ENCODE data around the gene CDT1.

Gene CDT1

GRCh38 chr16:88806491-88807111, 3.0 kb downstream of the CDT1 start:
- no peak for DNase-seq

DNA sequence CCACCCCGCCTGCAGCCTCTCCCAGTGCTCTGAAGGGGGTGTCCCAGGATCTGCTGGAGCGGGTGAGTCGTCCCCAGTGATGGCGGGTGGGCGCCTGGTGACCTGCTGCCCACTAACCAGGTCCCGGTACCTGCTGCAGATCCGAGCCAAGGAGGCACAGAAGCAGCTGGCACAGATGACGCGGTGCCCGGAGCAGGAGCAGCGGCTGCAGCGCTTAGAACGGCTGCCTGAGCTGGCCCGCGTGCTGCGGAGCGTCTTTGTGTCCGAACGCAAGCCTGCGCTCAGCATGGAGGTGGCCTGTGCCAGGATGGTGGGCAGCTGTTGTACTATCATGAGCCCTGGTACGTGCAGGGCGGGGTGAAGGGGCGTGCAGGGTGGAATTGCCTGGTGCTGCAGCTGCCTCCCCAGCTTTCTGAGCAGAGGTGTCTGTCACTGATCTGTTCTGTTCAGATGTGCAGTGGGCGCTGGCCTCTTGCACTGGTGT, 3.6 kb downstream of the CDT1 start:
- DNase-seq = no peak

DNA sequence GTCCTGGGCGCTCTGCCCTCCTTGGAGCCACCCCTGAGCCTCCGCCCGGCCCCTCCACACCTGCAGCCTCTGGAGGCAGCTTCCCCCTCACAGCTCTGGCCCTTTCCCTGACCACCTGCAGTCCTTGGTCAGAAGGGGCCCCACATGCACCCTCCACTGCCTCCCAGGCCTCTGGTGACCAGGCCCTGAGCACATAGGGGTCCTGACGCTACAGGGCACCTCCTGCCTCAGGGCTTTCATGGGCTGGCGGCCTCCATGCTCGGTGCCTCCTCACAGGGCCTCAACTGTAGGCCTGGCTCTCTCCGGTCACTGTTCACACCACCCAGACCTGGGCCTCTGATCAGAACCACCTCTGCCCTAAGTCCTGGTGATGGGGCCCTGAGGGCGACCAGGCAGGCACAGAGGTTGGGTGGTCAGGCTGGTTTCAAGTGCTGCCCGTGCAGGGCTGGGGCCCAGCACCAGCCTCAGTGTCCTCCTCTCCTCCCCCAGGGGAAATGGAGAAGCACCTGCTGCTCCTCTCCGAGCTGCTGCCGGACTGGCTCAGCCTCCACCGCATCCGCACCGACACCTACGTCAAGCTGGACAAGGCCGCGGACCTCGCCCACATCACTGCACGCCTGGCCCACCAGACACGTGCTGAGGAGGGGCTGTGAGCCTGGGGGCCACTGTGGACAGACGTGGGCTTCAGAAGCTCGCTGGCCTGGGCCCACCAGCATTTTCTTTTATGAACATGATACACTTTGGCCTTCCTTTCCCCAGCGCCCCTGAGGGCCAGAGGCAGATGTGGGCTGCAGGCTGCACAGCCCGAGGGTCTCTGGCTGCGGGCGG, 4.3 kb downstream of the CDT1 start:
- DNase-seq = no peak

DNA sequence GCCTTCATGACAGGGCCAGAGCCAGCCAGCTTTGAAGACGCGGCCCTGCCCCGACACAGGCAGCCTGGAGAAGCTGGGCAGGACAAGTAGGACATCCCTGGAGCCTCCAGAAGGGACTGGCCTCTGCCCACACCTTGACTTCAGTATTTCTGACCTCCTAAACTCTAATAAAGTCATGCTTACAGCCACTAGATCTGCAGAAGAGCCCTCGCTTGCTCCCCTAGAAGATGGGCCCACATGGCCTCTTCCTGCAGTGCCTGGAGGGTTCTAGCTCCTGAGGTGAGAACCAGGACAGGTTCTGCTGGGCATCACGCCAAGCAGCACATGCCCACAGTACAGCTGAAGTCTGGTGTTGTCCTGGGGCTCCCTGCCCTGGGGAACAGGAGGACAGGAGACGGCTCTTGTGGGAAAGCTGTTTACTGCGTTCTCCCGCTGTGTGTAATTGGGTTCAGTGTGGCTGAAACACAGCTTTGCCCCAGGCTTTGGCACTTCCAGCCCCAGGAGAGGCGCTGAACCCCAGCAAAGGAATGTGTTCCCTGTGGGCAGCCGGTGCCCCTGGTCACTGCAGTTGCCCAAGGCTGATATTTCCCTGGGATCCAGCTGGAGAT, 5.6 kb downstream of the CDT1 start:
- no peak for DNase-seq

DNA sequence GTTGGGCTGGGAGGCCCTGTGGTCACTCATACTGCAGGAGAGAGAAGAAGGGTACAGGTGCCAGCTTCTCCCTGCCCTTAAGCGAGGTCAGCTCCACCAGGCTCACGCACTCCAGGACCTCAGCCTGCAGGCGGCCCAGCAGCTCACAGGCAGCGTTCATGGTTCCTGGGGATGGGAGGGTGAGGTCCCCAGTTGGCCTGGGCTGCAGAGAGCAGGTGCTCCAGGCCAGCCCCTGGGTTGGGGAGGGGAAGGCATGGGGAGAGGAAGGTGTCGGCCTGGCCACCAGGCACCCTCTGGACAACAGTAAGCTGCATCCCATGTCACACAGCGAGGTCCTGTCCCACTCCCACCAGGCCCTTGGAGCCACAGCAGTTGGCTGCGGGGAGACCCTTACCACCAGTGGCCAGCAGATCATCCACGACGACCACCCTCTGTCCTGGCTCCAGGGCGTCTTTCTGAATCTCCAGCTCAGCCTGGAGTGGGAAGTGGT, 6.1 kb downstream of the CDT1 start:
- DNase-seq = no peak

- DNase-seq = no peak
These were observed 6.8 kb downstream of the CDT1 start for GRCh38 chr16:88810166-88810911.

GRCh38 chr16:88810912-88811768, 7.6 kb downstream of the CDT1 start:
- DNase-seq = peak; percentile 43

DNA sequence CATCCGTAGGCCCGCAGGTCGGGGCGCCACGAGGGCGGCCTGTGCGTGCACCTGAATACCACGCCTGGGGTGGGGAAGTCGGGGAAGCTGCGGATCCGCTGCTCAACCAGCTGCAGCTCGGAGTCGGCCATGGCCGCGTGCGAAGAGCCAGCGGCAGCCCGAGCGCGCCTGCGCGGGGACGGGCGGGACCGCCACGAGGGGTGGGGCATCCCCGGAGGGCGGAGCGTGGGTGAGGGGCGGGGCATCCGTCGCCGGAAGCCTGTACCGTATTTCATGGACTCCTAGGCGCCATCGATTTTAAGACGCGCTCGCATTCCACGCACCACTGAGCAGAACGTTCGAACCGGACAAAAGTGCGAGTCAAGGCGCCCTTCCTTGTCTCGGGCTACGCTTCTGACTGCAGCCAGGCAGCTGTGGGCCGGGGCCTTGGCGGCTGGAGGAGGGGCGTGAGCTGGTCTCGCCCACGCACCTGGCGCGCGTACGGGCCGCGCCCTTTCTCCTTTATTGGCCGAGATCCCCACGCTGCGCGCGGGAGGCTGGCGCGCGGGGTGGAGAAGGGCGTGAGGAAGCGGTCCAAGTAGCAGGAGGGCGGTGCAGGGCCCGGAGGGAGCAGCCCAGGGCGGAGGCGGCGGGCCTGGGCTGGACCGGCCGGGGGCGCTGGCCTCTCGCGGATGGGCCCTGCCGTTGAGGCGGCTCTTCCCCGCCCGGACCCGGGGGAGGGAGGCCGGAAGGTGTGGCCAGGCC, 8.4 kb downstream of the CDT1 start, which contains the start of gene APRT:
TSS of gene APRT (minus strand) at position 160 of the 744 bp plus-strand sequence. CDS start at position 131, 29 bp downstream.
- peak; percentile 86 for DNase-seq

- no peak for DNase-seq
These were observed 9.1 kb downstream of the CDT1 start for GRCh38 chr16:88812513-88813268.

- DNase-seq = no peak
These were observed 9.9 kb downstream of the CDT1 start for GRCh38 chr16:88813269-88814143.

- DNase-seq = no peak
These were observed 10.5 kb downstream of the CDT1 start for GRCh38 chr16:88814144-88814502.

GRCh38 chr16:88815227-88815626, 11.6 kb downstream of the CDT1 start:
- no peak for DNase-seq

DNA sequence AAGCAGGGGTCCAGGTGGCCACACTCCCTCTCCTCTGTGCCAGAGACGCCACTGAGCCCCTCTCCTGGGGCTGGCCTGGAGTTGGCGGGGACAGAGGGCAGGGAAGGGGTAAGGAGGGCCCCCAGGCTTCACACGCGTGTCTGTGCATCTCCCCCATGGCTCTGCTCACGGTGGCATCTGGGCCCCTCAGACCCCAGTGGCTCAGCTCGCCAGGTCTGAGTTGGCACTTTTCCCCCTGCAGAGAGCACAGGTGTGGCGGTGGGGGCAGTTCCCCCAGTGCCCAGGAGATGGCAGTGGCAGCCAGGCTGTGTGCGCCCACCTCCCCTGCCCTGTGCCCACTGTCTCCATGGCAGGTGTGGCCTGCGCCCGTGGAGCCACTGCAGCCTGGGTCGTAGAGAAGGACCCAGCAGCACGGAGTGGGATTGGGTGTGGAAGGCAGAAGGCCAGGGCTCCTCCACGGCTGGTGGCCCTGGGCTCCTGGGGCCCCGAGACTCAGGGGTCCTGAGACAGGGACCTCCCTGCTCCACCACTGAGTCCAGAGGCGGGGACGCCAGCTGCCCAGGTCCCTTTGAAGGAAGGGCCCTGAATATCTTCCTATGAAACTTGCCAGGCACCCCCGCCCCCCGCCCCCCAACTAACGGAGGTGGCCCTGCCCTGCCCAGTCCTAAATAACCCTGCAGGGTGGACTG, 12.5 kb downstream of the CDT1 start:
- DNase-seq = no peak

GRCh38 chr16:88816736-88817535, 13.3 kb downstream of the CDT1 start:
- no peak for DNase-seq

- DNase-seq = no peak
These were observed 14.4 kb downstream of the CDT1 start for GRCh38 chr16:88817785-88818574.

DNA sequence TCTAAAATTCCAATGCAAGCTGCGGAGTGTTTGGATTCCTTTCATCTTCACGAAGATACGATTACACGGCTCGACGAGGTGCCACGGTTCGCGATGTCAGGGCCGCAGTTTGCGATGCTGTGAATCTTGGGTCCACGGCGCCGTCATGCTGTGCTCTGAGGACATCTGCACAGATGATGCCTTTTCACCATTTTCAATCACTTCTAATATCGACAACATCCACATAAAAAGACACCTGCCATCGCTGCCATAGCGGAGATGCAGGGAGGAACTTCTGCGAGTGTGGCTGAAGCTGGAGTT, 14.9 kb downstream of the CDT1 start:
- DNase-seq = no peak

GRCh38 chr16:88819126-88819525, 15.5 kb downstream of the CDT1 start:
- no peak for DNase-seq

All from amniotic stem cell (primary cell).